PC-3 (cell line): ENCODE results near the gene TMEM187. TPM values are rescaled to one million over a fixed set of nuclear protein-coding genes. Genes with fewer than 3 reads are reported as not detected.

ENCODE experiments used
- ATAC-seq: fragments of 200-7000 bp; cut with Tn5 transposase; 2 replicates; pipeline ENCODE4 v1.9.1; 2020; ENCODE audit warnings: mild to moderate bottlenecking, moderate library complexity
- BruUV-seq: library from RNA; stranded (reverse); fragments of 400-500 nt; replicated peaks from 2 replicates; lab custom pipeline; 2021; lab: Mats Ljungman, UMichigan
- CTCF ChIA-PET: fragments of 300-600 bp; sonication (Branson Sonifier 250); formaldehyde crosslinking; loops from one replicate; lab custom pipeline; 2022; ENCODE audit warnings: antibody characterized with exemption; lab: Charles Lee
- POLR2A ChIA-PET: fragments of 300-600 bp; sonication (Branson Sonifier 250); formaldehyde crosslinking; loops from one replicate; lab custom pipeline; 2022; ENCODE audit warnings: antibody characterized with exemption; ENCODE audit not compliant: unreplicated experiment; lab: Charles Lee
- DNase-seq: peaks from one replicate; pipeline ENCODE4 v3.0.0-alpha.2; 2015
- H2AFZ ChIP-seq: fragments of 300-600 bp; sonication (generic); 2 replicates; pipeline ENCODE4 v1.6.0; 2016; ENCODE audit warnings: antibody characterized with exemption, low read length
- H3F3A ChIP-seq: fragments of 300-600 bp; sonication (generic); one replicate; pipeline ENCODE4 v1.6.0; 2017; ENCODE audit warnings: antibody characterized with exemption, low read length, control low read depth, mild to moderate bottlenecking; ENCODE audit not compliant: unreplicated experiment
- H3K27ac ChIP-seq: fragments of 300-600 bp; sonication (generic); 2 replicates; pipeline ENCODE4 v1.5.1; 2016; ENCODE audit warnings: mild to moderate bottlenecking, low read length
- H3K27me3 ChIP-seq: fragments of 300-600 bp; sonication (generic); 2 replicates; pipeline ENCODE4 v1.6.1; 2016; ENCODE audit warnings: low read length, mixed read lengths
- H3K36me3 ChIP-seq: fragments of 300-600 bp; sonication (generic); 2 replicates; pipeline ENCODE4 v1.6.1; 2016; ENCODE audit warnings: low read depth, mixed run types, low read length, mixed read lengths
- H3K4me1 ChIP-seq: fragments of 300-600 bp; sonication (generic); 2 replicates; pipeline ENCODE4 v1.5.1; 2016; ENCODE audit warnings: low read length; ENCODE audit not compliant: insufficient read depth
- H3K4me2 ChIP-seq: fragments of 300-600 bp; sonication (generic); 2 replicates; pipeline ENCODE4 v1.6.0; 2016; ENCODE audit warnings: low read length
- H3K4me3 ChIP-seq: fragments of 300-600 bp; sonication (generic); 2 replicates; pipeline ENCODE4 v1.5.1; 2016; ENCODE audit warnings: mild to moderate bottlenecking, low read length, mixed read lengths
- H3K79me2 ChIP-seq: fragments of 300-600 bp; sonication (generic); 2 replicates; pipeline ENCODE4 v1.6.1; 2017; ENCODE audit warnings: low read length, mixed read lengths
- H3K9ac ChIP-seq: fragments of 300-600 bp; sonication (generic); 2 replicates; pipeline ENCODE4 v1.6.0; 2016; ENCODE audit warnings: mild to moderate bottlenecking, low read length
- H3K9me2 ChIP-seq: fragments of 300-600 bp; sonication (generic); replicated peaks from 2 replicates; pipeline ENCODE4 v1.6.1; 2016; ENCODE audit warnings: mixed run types, low read length, mixed read lengths
- H3K9me3 ChIP-seq: fragments of 300-600 bp; sonication (generic); 2 replicates; pipeline ENCODE4 v1.6.1; 2016; ENCODE audit warnings: low read length, mixed read lengths
- H4K20me1 ChIP-seq: fragments of 300-600 bp; sonication (generic); 2 replicates; pipeline ENCODE4 v1.6.1; 2016; ENCODE audit warnings: low read length, mixed read lengths
- EZH2 ChIP-seq: fragments of 300-600 bp; sonication (generic); IDR thresholded peaks from one replicate; pipeline ENCODE4 v1.6.1; 2017; ENCODE audit warnings: antibody characterized with exemption, mild to moderate bottlenecking, low read length; ENCODE audit not compliant: unreplicated experiment
- EZH2phosphoT487 ChIP-seq: fragments of 300-600 bp; sonication (generic); IDR thresholded peaks from 2 replicates; pipeline ENCODE4 v1.6.1; 2018; ENCODE audit warnings: mild to moderate bottlenecking, antibody characterized with exemption, low read length, borderline replicate concordance
- intact Hi-C: fragments of 100-400 bp; cut with micrococcal nuclease; formaldehyde crosslinking; loops from 2 replicates; pipeline ENCODE4 v1.9.0; 2023
- total RNA-seq: library from RNA; depleted of rRNA; stranded (reverse); fragments of >200 nt; gene quantifications from 2 replicates; pipeline ENCODE4 v1.2.3, GENCODE V29; 2014
- TF ChIP-seq, protein P1 (sequence below): fragments of 300-600 bp; sonication (generic); conservative IDR thresholded peaks from 2 replicates; pipeline ENCODE4 v1.5.1; 2017; ENCODE audit warnings: antibody characterized with exemption, low read depth, mild to moderate bottlenecking, low read length

Gene TMEM187
- total RNA-seq, 1 experiment from 2014 or later = 10.6 TPM

DNA sequence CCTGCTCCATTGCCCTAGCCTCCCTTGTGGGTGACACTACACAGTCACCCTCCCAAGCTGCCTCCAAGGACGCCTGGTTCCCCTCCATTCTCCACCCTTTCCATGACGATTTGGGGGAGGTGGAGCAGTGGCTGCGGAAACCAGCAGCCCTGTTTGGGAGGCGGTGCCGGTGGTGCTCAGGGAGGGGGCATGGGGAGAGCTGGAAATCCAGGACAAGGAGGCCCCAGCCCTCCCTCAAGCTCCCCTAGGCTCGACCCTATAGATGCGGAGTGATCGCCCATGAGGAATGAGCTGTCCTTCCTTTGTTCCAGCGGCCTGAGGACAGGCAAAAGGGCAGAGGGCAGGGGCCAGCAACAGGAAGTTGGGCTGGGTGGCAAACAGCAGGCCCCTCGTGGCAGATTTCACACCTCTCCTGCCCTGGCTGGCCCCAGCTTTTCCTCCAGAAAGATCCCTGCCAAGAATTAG is 24.5 kb upstream of the TMEM187 start:
- no peaks in the 10 kb centered on the region for H4K20me1 ChIP-seq
- no peaks in the 10 kb centered on the region for H3K9me2 ChIP-seq
- H3K36me3 ChIP-seq = peaks cover 21% of the 10 kb centered on the region
- no peaks in the 10 kb centered on the region for H3F3A ChIP-seq
- no peak overlapping the region for H2AFZ ChIP-seq
- H3K4me1 ChIP-seq = no peaks in the 10 kb centered on the region
- POLR2A ChIA-PET = no interaction called here
- H3K27me3 ChIP-seq = no peaks in the 10 kb centered on the region
- intact Hi-C loops = no loop called here
- H3K9me3 ChIP-seq = no peaks in the 10 kb centered on the region
- H3K79me2 ChIP-seq = no peaks in the 10 kb centered on the region
- BruUV-seq = no TSS peak
- no peak overlapping the region for H3K4me2 ChIP-seq
- TF ChIP-seq, protein P1, sequence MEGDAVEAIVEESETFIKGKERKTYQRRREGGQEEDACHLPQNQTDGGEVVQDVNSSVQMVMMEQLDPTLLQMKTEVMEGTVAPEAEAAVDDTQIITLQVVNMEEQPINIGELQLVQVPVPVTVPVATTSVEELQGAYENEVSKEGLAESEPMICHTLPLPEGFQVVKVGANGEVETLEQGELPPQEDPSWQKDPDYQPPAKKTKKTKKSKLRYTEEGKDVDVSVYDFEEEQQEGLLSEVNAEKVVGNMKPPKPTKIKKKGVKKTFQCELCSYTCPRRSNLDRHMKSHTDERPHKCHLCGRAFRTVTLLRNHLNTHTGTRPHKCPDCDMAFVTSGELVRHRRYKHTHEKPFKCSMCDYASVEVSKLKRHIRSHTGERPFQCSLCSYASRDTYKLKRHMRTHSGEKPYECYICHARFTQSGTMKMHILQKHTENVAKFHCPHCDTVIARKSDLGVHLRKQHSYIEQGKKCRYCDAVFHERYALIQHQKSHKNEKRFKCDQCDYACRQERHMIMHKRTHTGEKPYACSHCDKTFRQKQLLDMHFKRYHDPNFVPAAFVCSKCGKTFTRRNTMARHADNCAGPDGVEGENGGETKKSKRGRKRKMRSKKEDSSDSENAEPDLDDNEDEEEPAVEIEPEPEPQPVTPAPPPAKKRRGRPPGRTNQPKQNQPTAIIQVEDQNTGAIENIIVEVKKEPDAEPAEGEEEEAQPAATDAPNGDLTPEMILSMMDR = no peak
- no peak for TF ChIP-seq EZH2
- H3K4me3 ChIP-seq = no peak overlapping the region
- DNase-seq = no peak
- CTCF ChIA-PET = no interaction called here
- ATAC-seq = no peak
- H3K9ac ChIP-seq = no peak overlapping the region
- no peak overlapping the region for H3K27ac ChIP-seq

- Histone ChIP-seq H3K9me2 (no peaks in the 10 kb centered on the region), H3K9ac (no peak overlapping the region), H3K4me1 (no peaks in the 10 kb centered on the region), H3K4me3 (no peak overlapping the region), H3F3A (no peaks in the 10 kb centered on the region), H3K27me3 (no peaks in the 10 kb centered on the region), H3K27ac (no peak overlapping the region), H3K9me3 (no peaks in the 10 kb centered on the region), H3K36me3 (peaks cover 28% of the 10 kb centered on the region), H3K79me2 (no peaks in the 10 kb centered on the region), H4K20me1 (no peaks in the 10 kb centered on the region), H2AFZ (no peak overlapping the region), H3K4me2 (no peak overlapping the region)
- ATAC-seq (no peak), DNase-seq (no peak)
- intact Hi-C loops = no loop called here
- TF ChIP-seq EZH2phosphoT487 = no peak
- TF ChIP-seq, protein P1 = no peak
- TF ChIP-seq EZH2 = no peak
- CTCF ChIA-PET = no interaction called here
- BruUV-seq = TSS peak; percentile 36
- POLR2A ChIA-PET = no interaction called here
These were observed 23.4 kb upstream of the TMEM187 start for GRCh38 chrX:153948847-153949805.

- Histone ChIP-seq H3K27ac (no peak overlapping the region), H3K27me3 (no peaks in the 10 kb centered on the region), H3K9me2 (no peaks in the 10 kb centered on the region), H3K9me3 (no peaks in the 10 kb centered on the region), H3K9ac (no peak overlapping the region), H3K36me3 (peaks cover 28% of the 10 kb centered on the region), H3K4me2 (no peak overlapping the region), H3K4me3 (no peak overlapping the region), H3K4me1 (no peaks in the 10 kb centered on the region), H3K79me2 (no peaks in the 10 kb centered on the region), H4K20me1 (no peaks in the 10 kb centered on the region), H3F3A (no peaks in the 10 kb centered on the region), H2AFZ (no peak overlapping the region)
- intact Hi-C loops = no loop called here
- ATAC-seq (no peak), DNase-seq (no peak)
- no peak for TF ChIP-seq EZH2
- TF ChIP-seq, protein P1 = no peak
- no peak for TF ChIP-seq EZH2phosphoT487
- ChIA-PET CTCF (no interaction called here), POLR2A (no interaction called here)
- no TSS peak for BruUV-seq
These were observed 22.4 kb upstream of the TMEM187 start for GRCh38 chrX:153950127-153950526.
